Osteocyte (in vitro differentiated cells): ENCODE results near the gene TTC23L. TPM values are rescaled to one million over a fixed set of nuclear protein-coding genes. Genes with fewer than 3 reads are reported as not detected.

ENCODE experiments used
- DNase-seq: peaks from one replicate; pipeline ENCODE4 v3.0.0; 2021; ENCODE audit warnings: mixed read lengths; ENCODE audit not compliant: unreplicated experiment; ENCODE audit errors: extremely low spot score
- H3K27ac Mint-ChIP-seq: one replicate; pipeline ENCODE4 v1.8.0; 2021; ENCODE audit warnings: mild to moderate bottlenecking, mixed read lengths; ENCODE audit not compliant: unreplicated experiment
- H3K27me3 Mint-ChIP-seq: one replicate; pipeline ENCODE4 v1.8.0; 2021; ENCODE audit warnings: mixed read lengths; ENCODE audit not compliant: unreplicated experiment
- H3K36me3 Mint-ChIP-seq: one replicate; pipeline ENCODE4 v1.8.0; 2021; ENCODE audit warnings: mixed read lengths; ENCODE audit not compliant: unreplicated experiment
- H3K4me1 Mint-ChIP-seq: one replicate; pipeline ENCODE4 v1.8.0; 2021; ENCODE audit warnings: mixed read lengths; ENCODE audit not compliant: unreplicated experiment
- H3K4me3 Mint-ChIP-seq: one replicate; pipeline ENCODE4 v1.8.0; 2021; ENCODE audit warnings: mild to moderate bottlenecking, moderate library complexity, mixed read lengths; ENCODE audit not compliant: unreplicated experiment
- H3K9me3 Mint-ChIP-seq: one replicate; pipeline ENCODE4 v1.8.0; 2021; ENCODE audit warnings: mixed read lengths; ENCODE audit not compliant: unreplicated experiment
- total RNA-seq: library from RNA; stranded (reverse); gene quantifications from 2 replicates; pipeline ENCODE4 v1.2.1, GENCODE V29; 2021
- TF ChIP-seq, protein P1 (sequence below): fragments of 200-600 bp; sonication (generic); IDR thresholded peaks from 2 replicates; pipeline ENCODE4 v1.5.0; 2021; ENCODE audit warnings: antibody characterized with exemption, mild to moderate bottlenecking, moderate library complexity

The TTC23L gene
- total RNA-seq, 1 donor from 2014 or later, result 0.59 TPM

GRCh38 chr5:34927785-34928184 is 88.8 kb downstream of the TTC23L start:
- H3K27ac Mint-ChIP-seq, result no peak overlapping the region
- TF ChIP-seq, protein P1, sequence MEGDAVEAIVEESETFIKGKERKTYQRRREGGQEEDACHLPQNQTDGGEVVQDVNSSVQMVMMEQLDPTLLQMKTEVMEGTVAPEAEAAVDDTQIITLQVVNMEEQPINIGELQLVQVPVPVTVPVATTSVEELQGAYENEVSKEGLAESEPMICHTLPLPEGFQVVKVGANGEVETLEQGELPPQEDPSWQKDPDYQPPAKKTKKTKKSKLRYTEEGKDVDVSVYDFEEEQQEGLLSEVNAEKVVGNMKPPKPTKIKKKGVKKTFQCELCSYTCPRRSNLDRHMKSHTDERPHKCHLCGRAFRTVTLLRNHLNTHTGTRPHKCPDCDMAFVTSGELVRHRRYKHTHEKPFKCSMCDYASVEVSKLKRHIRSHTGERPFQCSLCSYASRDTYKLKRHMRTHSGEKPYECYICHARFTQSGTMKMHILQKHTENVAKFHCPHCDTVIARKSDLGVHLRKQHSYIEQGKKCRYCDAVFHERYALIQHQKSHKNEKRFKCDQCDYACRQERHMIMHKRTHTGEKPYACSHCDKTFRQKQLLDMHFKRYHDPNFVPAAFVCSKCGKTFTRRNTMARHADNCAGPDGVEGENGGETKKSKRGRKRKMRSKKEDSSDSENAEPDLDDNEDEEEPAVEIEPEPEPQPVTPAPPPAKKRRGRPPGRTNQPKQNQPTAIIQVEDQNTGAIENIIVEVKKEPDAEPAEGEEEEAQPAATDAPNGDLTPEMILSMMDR, result no peak
- no peak overlapping the region for H3K4me3 Mint-ChIP-seq
- H3K4me1 Mint-ChIP-seq, result peaks cover 28% of the 10 kb centered on the region
- H3K9me3 Mint-ChIP-seq, result no peaks in the 10 kb centered on the region
- H3K27me3 Mint-ChIP-seq, result no peaks in the 10 kb centered on the region
- no peak for DNase-seq
- peaks cover 10% of the 10 kb centered on the region for H3K36me3 Mint-ChIP-seq

GRCh38 chr5:34928267-34928666 is 89.3 kb downstream of the TTC23L start:
- Mint-ChIP-seq H3K4me3 (no peak overlapping the region), H3K9me3 (no peaks in the 10 kb centered on the region), H3K27ac (no peak overlapping the region), H3K36me3 (peaks cover 10% of the 10 kb centered on the region), H3K27me3 (no peaks in the 10 kb centered on the region), H3K4me1 (peaks cover 28% of the 10 kb centered on the region)
- no peak for DNase-seq
- TF ChIP-seq, protein P1, result no peak

DNA sequence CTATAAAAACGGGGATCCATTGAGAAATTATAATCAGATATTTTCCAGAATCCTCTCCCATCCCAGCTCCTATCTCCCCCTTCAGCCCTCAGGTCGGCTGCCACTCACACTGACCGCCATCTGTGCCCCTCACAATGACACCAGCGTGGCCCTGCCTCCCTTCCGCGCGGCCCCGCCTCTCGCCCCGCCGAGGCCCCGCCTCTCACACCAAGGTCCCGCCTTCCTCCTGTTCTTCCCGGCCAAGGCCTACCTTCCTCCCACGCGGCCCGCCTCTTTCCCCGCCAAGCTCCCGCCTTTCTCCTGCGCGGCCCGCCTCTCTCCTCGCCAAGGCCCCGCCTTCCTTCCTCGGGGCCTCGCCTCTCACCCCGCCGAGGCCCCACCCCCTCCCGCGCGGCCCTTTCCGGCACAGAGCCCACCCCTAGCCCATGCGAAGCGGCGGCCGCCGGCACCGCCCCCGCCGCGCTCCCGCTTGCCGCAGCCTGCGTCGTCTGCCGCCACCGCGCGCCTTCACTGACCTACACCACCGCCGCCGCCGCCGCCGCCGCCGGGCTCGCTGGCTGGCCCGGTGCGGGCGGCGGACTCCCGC is 90.3 kb downstream of the TTC23L start, which contains the start of gene DNAJC21:
TSS of gene DNAJC21 (plus strand) at position 426 of the 586 bp plus-strand sequence. CDS start 261 bp downstream, outside the sequence.
- Mint-ChIP-seq H3K36me3 (peaks cover 16% of the 10 kb centered on the region), H3K27ac (peak within 1 kb of the TSS; percentile 98), H3K9me3 (no peaks in the 10 kb centered on the region), H3K27me3 (no peaks in the 10 kb centered on the region), H3K4me1 (peaks cover 20% of the 10 kb centered on the region), H3K4me3 (peak within 1 kb of the TSS; percentile 99)
- peak; percentile 99 for DNase-seq
- TF ChIP-seq, protein P1, result no peak

- peak; percentile 90 for DNase-seq
- H3K27me3 Mint-ChIP-seq, result no peaks in the 10 kb centered on the region
- no peaks in the 10 kb centered on the region for H3K9me3 Mint-ChIP-seq
- H3K27ac Mint-ChIP-seq, result peak overlapping the region; percentile 98
- H3K4me3 Mint-ChIP-seq, result peak overlapping the region; percentile 99
- peaks cover 16% of the 10 kb centered on the region for H3K36me3 Mint-ChIP-seq
- TF ChIP-seq, protein P1, result no peak
- H3K4me1 Mint-ChIP-seq, result peaks cover 20% of the 10 kb centered on the region
These were observed 90.9 kb downstream of the TTC23L start for GRCh38 chr5:34929720-34930461.

DNA sequence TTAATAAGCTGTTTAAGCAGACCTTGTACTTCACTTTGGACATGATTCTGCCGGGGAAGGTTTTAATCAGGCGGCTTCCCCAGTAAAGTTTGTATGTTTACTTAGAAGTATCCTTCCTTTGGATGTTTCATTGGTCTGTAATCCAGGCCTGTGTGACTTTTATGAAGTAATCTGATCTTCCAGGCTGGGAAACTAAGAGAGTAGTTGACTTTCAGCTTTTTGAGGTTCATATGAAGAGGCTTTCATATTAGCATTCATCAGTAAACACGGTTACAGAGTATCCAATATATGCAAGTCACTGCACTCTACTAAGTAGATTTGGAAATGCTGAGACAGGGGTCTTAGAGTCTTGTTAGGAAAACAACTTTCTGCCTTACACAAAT is 91.5 kb downstream of the TTC23L start:
- peak overlapping the region; percentile 99 for H3K4me3 Mint-ChIP-seq
- peaks cover 20% of the 10 kb centered on the region for H3K4me1 Mint-ChIP-seq
- H3K27me3 Mint-ChIP-seq, result no peaks in the 10 kb centered on the region
- H3K27ac Mint-ChIP-seq, result peak overlapping the region; percentile 98
- no peaks in the 10 kb centered on the region for H3K9me3 Mint-ChIP-seq
- no peak for DNase-seq
- H3K36me3 Mint-ChIP-seq, result peaks cover 15% of the 10 kb centered on the region
- TF ChIP-seq, protein P1, result no peak
